HepG2 (cell line): ENCODE measurements around the gene NEURL1B. TPM values are rescaled to one million over a fixed set of nuclear protein-coding genes. Genes with fewer than 3 reads are reported as not detected.

Source experiments
- E2F2 ChIP-seq: sonication (generic); formaldehyde crosslinking; IDR thresholded peaks from 2 replicates; pipeline ENCODE4 v1.4.0; 2020; ENCODE audit warnings: missing genetic modification reagents, borderline replicate concordance
- HNF1B ChIP-seq: sonication (generic); formaldehyde crosslinking; IDR thresholded peaks from 2 replicates; pipeline ENCODE4 v1.5.1; 2020; ENCODE audit warnings: mild to moderate bottlenecking, moderate library complexity, missing genetic modification reagents
- IKZF5 ChIP-seq: IDR thresholded peaks from 2 replicates; pipeline ENCODE4 v1.6.1; 2018; ENCODE audit warnings: missing genetic modification reagents, mild to moderate bottlenecking, missing compliant biosample characterization
- IRF2 ChIP-seq: IDR thresholded peaks from 2 replicates; pipeline ENCODE4 v1.6.1; 2018; ENCODE audit warnings: missing genetic modification reagents, missing compliant biosample characterization
- MEF2D ChIP-seq: sonication (generic); formaldehyde crosslinking; IDR thresholded peaks from 2 replicates; pipeline ENCODE4 v1.5.1; 2020; ENCODE audit warnings: mild to moderate bottlenecking, missing genetic modification reagents
- MTERF4 ChIP-seq: sonication (generic); formaldehyde crosslinking; IDR thresholded peaks from 2 replicates; pipeline ENCODE4 v1.8.0; 2023; ENCODE audit warnings: mild to moderate bottlenecking, missing genetic modification reagents
- NFIC ChIP-seq: IDR thresholded peaks from 2 replicates; pipeline ENCODE4 v1.6.1; 2012; ENCODE audit warnings: mild to moderate bottlenecking, low read length, inconsistent platforms
- PAX8 ChIP-seq: sonication (generic); formaldehyde crosslinking; IDR thresholded peaks from 2 replicates; pipeline ENCODE4 v1.8.0; 2022; ENCODE audit warnings: mild to moderate bottlenecking, missing genetic modification reagents, borderline replicate concordance
- POLR2A ChIP-seq, 2 experiments: IDR thresholded peaks; 2 replicates each; pipeline ENCODE4 v1.6.1; 2011; ENCODE audit warnings: low read depth in 2 of 2, low read length in 2 of 2, mild to moderate bottlenecking in 1 of 2, moderate library complexity in 1 of 2; ENCODE audit not compliant: insufficient read depth in 1 of 2
- PRPF4 ChIP-seq: fragments of 200-400 bp; formaldehyde crosslinking; IDR thresholded peaks from 2 replicates; pipeline ENCODE4 v1.6.1; 2016; ENCODE audit warnings: low read length, low read depth; ENCODE audit not compliant: poor library complexity, severe bottlenecking
- SMAD3 ChIP-seq: sonication (generic); formaldehyde crosslinking; IDR thresholded peaks from 2 replicates; pipeline ENCODE4 v1.4.0; 2020; ENCODE audit warnings: missing genetic modification reagents
- STAG1 ChIP-seq: sonication (generic); formaldehyde crosslinking; IDR thresholded peaks from 2 replicates; pipeline ENCODE4 v1.4.0; 2020; ENCODE audit warnings: missing genetic modification reagents
- ZBTB7B ChIP-seq: sonication (generic); formaldehyde crosslinking; IDR thresholded peaks from 2 replicates; pipeline ENCODE4 v1.4.0; 2020; ENCODE audit warnings: missing genetic modification reagents
- ZNF556 ChIP-seq: sonication (generic); formaldehyde crosslinking; IDR thresholded peaks from 2 replicates; pipeline ENCODE4 v1.4.0; 2020; ENCODE audit warnings: mild to moderate bottlenecking, missing genetic modification reagents, borderline replicate concordance
- ZNF691 ChIP-seq: sonication (generic); formaldehyde crosslinking; IDR thresholded peaks from 2 replicates; pipeline ENCODE4 v1.4.0; 2020; ENCODE audit warnings: missing genetic modification reagents, low read depth, mild to moderate bottlenecking, borderline replicate concordance
- polyA plus RNA-seq, 8 experiments: library from polyadenylated mRNA; depleted of rRNA in 3 of 8; stranded (reverse) in 7 of 8; unstranded in 1 of 8; fragments of >200 nt; fragmentation: Illumina TruSeq in 4 of 8; extraction: Trizol in 4 of 8; gene quantifications; 2 replicates each; pipeline versions ENCODE4 v1.2.1 to v1.2.3, GENCODE V29; 2011 to 2016; ENCODE audit warnings: low read depth in 4 of 8, missing spikeins in 1 of 8, mixed read lengths in 1 of 8; ENCODE audit not compliant: insufficient read depth in 1 of 8
- total RNA-seq, 5 experiments: library from RNA; depleted of rRNA; stranded (reverse); fragments of >200 nt; fragmentation: Illumina TruSeq; extraction: Trizol; gene quantifications; 2 replicates each; pipeline ENCODE4 v1.2.3, GENCODE V29; 2016; ENCODE audit warnings: low read depth in 1 of 5
- TF ChIP-seq, protein P1 (sequence below): sonication (generic); formaldehyde crosslinking; IDR thresholded peaks from 2 replicates; pipeline ENCODE4 v1.9.0; 2022; ENCODE audit warnings: missing genetic modification reagents, mild to moderate bottlenecking, borderline replicate concordance
- TF ChIP-seq, protein P2 (sequence below): sonication (generic); formaldehyde crosslinking; IDR thresholded peaks from 2 replicates; pipeline ENCODE4 v1.5.1; 2020; ENCODE audit warnings: mild to moderate bottlenecking, missing genetic modification reagents, moderate library complexity

The NEURL1B gene
- total and polyA plus RNA-seq, 2 of the 13 experiments (the other 11 are each of a cell fraction or from before 2014, with no cell fraction given): 0.09 to 0.13 TPM

GRCh38 chr5:172697123-172698121 lies 56.4 kb downstream of the NEURL1B start (continued):
- TF ChIP-seq MEF2D (0 out of 2 replicates have a peak, but pooled peaks have one; percentile 41), NFIC (no peak), PRPF4 (no peak), IKZF5 (CRISPR knock-in tag) (no peak), ZBTB7B (CRISPR knock-in tag) (0 out of 2 replicates have a peak, but pooled peaks have one; percentile 16), E2F2 (CRISPR knock-in tag) (0 out of 2 replicates have a peak, but pooled peaks have one; percentile 44), MTERF4 (CRISPR knock-in tag) (peak; percentile 73; the same call in 1 of the 2 replicates), ZNF556 (CRISPR knock-in tag) (peak; percentile 45; the same call in 1 of the 2 replicates), STAG1 (CRISPR knock-in tag) (peak; percentile 99), IRF2 (CRISPR knock-in tag) (peak; percentile 78; the same call in 1 of the 2 replicates), ZNF691 (peak; percentile 24; the same call in 1 of the 2 replicates), PAX8 (CRISPR knock-in tag) (0 out of 2 replicates have a peak, but pooled peaks have one; percentile 17), SMAD3 (CRISPR knock-in tag) (0 out of 2 replicates have a peak, but pooled peaks have one; percentile 58), HNF1B (CRISPR knock-in tag) (peak; percentile 42; the same call in 1 of the 2 replicates), POLR2A (IDR thresholded peaks at IDR 0.05; ENCODE audit: insufficient read depth in 1 of 2, low read depth in 2 of 2, low read length in 2 of 2) (0 out of 4 replicates have a peak, but pooled peaks of 1 of the 2 experiments have one; percentile 23)
- TF ChIP-seq, protein P1, sequence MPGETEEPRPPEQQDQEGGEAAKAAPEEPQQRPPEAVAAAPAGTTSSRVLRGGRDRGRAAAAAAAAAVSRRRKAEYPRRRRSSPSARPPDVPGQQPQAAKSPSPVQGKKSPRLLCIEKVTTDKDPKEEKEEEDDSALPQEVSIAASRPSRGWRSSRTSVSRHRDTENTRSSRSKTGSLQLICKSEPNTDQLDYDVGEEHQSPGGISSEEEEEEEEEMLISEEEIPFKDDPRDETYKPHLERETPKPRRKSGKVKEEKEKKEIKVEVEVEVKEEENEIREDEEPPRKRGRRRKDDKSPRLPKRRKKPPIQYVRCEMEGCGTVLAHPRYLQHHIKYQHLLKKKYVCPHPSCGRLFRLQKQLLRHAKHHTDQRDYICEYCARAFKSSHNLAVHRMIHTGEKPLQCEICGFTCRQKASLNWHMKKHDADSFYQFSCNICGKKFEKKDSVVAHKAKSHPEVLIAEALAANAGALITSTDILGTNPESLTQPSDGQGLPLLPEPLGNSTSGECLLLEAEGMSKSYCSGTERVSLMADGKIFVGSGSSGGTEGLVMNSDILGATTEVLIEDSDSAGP (CRISPR knock-in tag): peak; percentile 73; the same call in 1 of the 2 replicates
- TF ChIP-seq, protein P2, sequence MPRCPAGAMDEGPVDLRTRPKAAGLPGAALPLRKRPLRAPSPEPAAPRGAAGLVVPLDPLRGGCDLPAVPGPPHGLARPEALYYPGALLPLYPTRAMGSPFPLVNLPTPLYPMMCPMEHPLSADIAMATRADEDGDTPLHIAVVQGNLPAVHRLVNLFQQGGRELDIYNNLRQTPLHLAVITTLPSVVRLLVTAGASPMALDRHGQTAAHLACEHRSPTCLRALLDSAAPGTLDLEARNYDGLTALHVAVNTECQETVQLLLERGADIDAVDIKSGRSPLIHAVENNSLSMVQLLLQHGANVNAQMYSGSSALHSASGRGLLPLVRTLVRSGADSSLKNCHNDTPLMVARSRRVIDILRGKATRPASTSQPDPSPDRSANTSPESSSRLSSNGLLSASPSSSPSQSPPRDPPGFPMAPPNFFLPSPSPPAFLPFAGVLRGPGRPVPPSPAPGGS (CRISPR knock-in tag): peak; percentile 26; the same call in 1 of the 2 replicates
